ENCODE results near the gene LAMP5.
A peak's percentile ranks its signal among the peaks of the same experiment; 100 is the strongest.

Gene LAMP5

GRCh38 chr20:9501473-9501872 lies 12.9 kb upstream of the LAMP5 start:
- no peak for DNase-seq

- DNase-seq: no peak
Observed at GRCh38 chr20:9503526-9504245, 10.7 kb upstream of the LAMP5 start.

- DNase-seq: no peak
Observed at GRCh38 chr20:9506280-9506821, 8.0 kb upstream of the LAMP5 start.

GRCh38 chr20:9506964-9507369 lies 7.4 kb upstream of the LAMP5 start:
- DNase-seq: no peak

GRCh38 chr20:9507544-9508239 lies 6.7 kb upstream of the LAMP5 start:
- DNase-seq: no peak

GRCh38 chr20:9508240-9508661 lies 6.1 kb upstream of the LAMP5 start:
- DNase-seq: no peak

- DNase-seq: no peak
Observed at GRCh38 chr20:9508696-9509178, 5.7 kb upstream of the LAMP5 start.

- DNase-seq: no peak
Observed at GRCh38 chr20:9509246-9509645, 5.1 kb upstream of the LAMP5 start.

- no peak for DNase-seq
Observed at GRCh38 chr20:9510911-9511310, 3.5 kb upstream of the LAMP5 start.

- no peak for DNase-seq
Observed at GRCh38 chr20:9514072-9514460, 324 bp upstream of the LAMP5 start.

GRCh38 chr20:9515214-9515585 lies 810 bp downstream of the LAMP5 start:
- DNase-seq: no peak

GRCh38 chr20:9515741-9516233 lies 1.4 kb downstream of the LAMP5 start:
- no peak for DNase-seq

- DNase-seq: no peak
Observed at GRCh38 chr20:9516234-9516871, 2.0 kb downstream of the LAMP5 start.

GRCh38 chr20:9517297-9518162 lies 3.1 kb downstream of the LAMP5 start:
- DNase-seq: no peak

GRCh38 chr20:9518576-9519175 lies 4.3 kb downstream of the LAMP5 start:
- no peak for DNase-seq

- no peak for DNase-seq
Observed at GRCh38 chr20:9520086-9520485, 5.7 kb downstream of the LAMP5 start.

- no peak for DNase-seq
Observed at GRCh38 chr20:9523636-9524035, 9.2 kb downstream of the LAMP5 start.

- no peak for DNase-seq
Observed at GRCh38 chr20:9531581-9531980, 17.2 kb downstream of the LAMP5 start.

GRCh38 chr20:9532069-9532838 lies 17.9 kb downstream of the LAMP5 start:
- DNase-seq: peak; percentile 28

- no peak for DNase-seq
Observed at GRCh38 chr20:9534025-9534424, 19.6 kb downstream of the LAMP5 start.

GRCh38 chr20:9535449-9535848 lies 21.1 kb downstream of the LAMP5 start:
- no peak for DNase-seq
